Measurements from ENCODE around the gene PLET1. TPM values are rescaled to one million over a fixed set of nuclear protein-coding genes. Genes with fewer than 3 reads are reported as not detected.

PLET1 gene
- total and polyA plus RNA-seq, 4 donors, result not detected

GRCh38 chr11:112303616-112304015 is 43.0 kb upstream of the PLET1 start:
- Histone ChIP-seq H3K9ac (ENCODE audit: low read depth in 1 of 2, low read length in 2 of 2) (no peak overlapping the region), H3K36me3 (ENCODE audit: control insufficient read depth in 4 of 4, insufficient read depth in 3 of 4, low read depth in 1 of 4, low read length in 3 of 4) (no peaks in the 10 kb centered on the region), H3K27me3 (ENCODE audit: control insufficient read depth in 4 of 4, insufficient read depth in 4 of 4, low read length in 3 of 4) (no peaks in the 10 kb centered on the region), H3K9me3 (ENCODE audit: control insufficient read depth in 4 of 4, low read length in 3 of 4) (no peaks in the 10 kb centered on the region), H3K4me3 (ENCODE audit: low read depth in 1 of 3, low read length in 3 of 3) (no peak overlapping the region), H3K27ac (ENCODE audit: low read depth in 1 of 2, low read length in 2 of 2) (no peak overlapping the region), H3K4me1 (ENCODE audit: control insufficient read depth in 4 of 4, insufficient read depth in 4 of 4, low read length in 3 of 4) (peaks cover 0 to 6% (median 2%) of the 10 kb centered on the region in 4 donors)
- 98% methylated on average over 1 of the region's 1 CpG for WGBS
- no peak for TF ChIP-seq CTCF (IDR thresholded peaks at IDR 0.05; ENCODE audit: low read depth, low read length, missing input control)
- TF ChIP-seq NR2F2 (IDR thresholded peaks at IDR 0.05), result no peak
- no peak for TF ChIP-seq GABPA (IDR thresholded peaks at IDR 0.05 in 1 of 2, conservative IDR thresholded peaks at IDR 0.05 in 1 of 2)
- TF ChIP-seq HNF4A (conservative IDR thresholded peaks at IDR 0.05), result no peak
- TF ChIP-seq SP1 (IDR thresholded peaks at IDR 0.05), result no peak
- no peak for DNase-seq (ENCODE audit: low spot score)

DNA sequence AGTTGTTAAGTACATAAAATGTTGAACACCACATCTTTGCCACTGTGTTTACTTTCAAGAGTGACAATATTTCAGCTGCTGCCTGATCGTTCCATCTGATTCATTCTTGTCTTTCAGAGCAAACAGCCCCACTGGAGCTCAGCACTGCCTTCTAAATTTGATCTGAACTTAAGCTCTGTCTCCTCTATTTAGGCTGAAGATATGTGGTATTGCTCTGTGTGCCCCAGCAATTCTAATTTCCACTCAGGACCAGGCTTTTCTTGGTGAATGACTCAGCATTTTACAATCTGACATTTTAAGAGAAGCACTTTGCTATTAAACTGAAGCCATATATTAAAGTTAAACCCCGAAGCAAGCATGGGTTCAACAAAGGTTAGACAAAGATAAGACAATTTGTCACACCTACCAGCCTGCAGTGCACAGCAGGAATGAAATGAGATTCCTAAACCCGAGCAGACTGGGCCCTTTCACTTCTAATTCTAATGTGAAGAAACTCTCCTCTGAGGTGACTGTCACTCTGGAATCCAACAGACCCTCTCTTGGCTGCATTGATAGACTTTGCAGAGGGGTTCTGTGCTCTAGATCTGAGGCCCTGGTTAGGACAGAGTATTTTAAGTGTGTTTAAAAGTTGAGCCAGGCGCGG is 41.7 kb upstream of the PLET1 start:
- Histone ChIP-seq H3K9me3 (ENCODE audit: control insufficient read depth in 4 of 4, low read length in 3 of 4) (no peaks in the 10 kb centered on the region), H3K36me3 (ENCODE audit: control insufficient read depth in 4 of 4, insufficient read depth in 3 of 4, low read depth in 1 of 4, low read length in 3 of 4) (no peaks in the 10 kb centered on the region), H3K4me1 (ENCODE audit: control insufficient read depth in 4 of 4, insufficient read depth in 4 of 4, low read length in 3 of 4) (peaks cover 0 to 7% (median 3%) of the 10 kb centered on the region in 4 donors), H3K27ac (ENCODE audit: low read depth in 1 of 2, low read length in 2 of 2) (no peak overlapping the region), H3K4me3 (ENCODE audit: low read depth in 1 of 3, low read length in 3 of 3) (no peak overlapping the region), H3K27me3 (ENCODE audit: control insufficient read depth in 4 of 4, insufficient read depth in 4 of 4, low read length in 3 of 4) (no peaks in the 10 kb centered on the region), H3K9ac (ENCODE audit: low read depth in 1 of 2, low read length in 2 of 2) (no peak overlapping the region)
- no peak for DNase-seq (ENCODE audit: low spot score)
- TF ChIP-seq NR2F2 (IDR thresholded peaks at IDR 0.05), result no peak
- no peak for TF ChIP-seq FOXA1 (IDR thresholded peaks at IDR 0.05)
- no peak for TF ChIP-seq FOXA2 (IDR thresholded peaks at IDR 0.05)
- no peak for TF ChIP-seq CTCF (IDR thresholded peaks at IDR 0.05; ENCODE audit: low read depth, low read length, missing input control)
- TF ChIP-seq, protein P1, sequence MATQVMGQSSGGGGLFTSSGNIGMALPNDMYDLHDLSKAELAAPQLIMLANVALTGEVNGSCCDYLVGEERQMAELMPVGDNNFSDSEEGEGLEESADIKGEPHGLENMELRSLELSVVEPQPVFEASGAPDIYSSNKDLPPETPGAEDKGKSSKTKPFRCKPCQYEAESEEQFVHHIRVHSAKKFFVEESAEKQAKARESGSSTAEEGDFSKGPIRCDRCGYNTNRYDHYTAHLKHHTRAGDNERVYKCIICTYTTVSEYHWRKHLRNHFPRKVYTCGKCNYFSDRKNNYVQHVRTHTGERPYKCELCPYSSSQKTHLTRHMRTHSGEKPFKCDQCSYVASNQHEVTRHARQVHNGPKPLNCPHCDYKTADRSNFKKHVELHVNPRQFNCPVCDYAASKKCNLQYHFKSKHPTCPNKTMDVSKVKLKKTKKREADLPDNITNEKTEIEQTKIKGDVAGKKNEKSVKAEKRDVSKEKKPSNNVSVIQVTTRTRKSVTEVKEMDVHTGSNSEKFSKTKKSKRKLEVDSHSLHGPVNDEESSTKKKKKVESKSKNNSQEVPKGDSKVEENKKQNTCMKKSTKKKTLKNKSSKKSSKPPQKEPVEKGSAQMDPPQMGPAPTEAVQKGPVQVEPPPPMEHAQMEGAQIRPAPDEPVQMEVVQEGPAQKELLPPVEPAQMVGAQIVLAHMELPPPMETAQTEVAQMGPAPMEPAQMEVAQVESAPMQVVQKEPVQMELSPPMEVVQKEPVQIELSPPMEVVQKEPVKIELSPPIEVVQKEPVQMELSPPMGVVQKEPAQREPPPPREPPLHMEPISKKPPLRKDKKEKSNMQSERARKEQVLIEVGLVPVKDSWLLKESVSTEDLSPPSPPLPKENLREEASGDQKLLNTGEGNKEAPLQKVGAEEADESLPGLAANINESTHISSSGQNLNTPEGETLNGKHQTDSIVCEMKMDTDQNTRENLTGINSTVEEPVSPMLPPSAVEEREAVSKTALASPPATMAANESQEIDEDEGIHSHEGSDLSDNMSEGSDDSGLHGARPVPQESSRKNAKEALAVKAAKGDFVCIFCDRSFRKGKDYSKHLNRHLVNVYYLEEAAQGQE (IDR thresholded peaks at IDR 0.05), result no peak
- TF ChIP-seq EGR1 (IDR thresholded peaks at IDR 0.05; ENCODE audit: low read depth in 2 of 2), result no peak
- WGBS, result 59% methylated on average over 5 of the region's 5 CpGs
